Naive thymus-derived CD4-positive, alpha-beta T cell (primary cell): ENCODE measurements around the gene CGB2. TPM values are rescaled to one million over a fixed set of nuclear protein-coding genes. Genes with fewer than 3 reads are reported as not detected.
A peak's percentile ranks its signal among the peaks of the same experiment; 100 is the strongest.

Experiments
- ATAC-seq: fragments of 150-1000 bp; cut with Tn5 transposase; 2 replicates; pipeline ENCODE4 v1.10.0; 2021; ENCODE audit warnings: mild to moderate bottlenecking, moderate library complexity
- CTCF ChIA-PET: fragments of 350-600 bp; sonication (Branson Sonifier 250); formaldehyde crosslinking; loops from one replicate; lab custom pipeline; 2021; ENCODE audit warnings: antibody characterized with exemption; lab: Charles Lee
- POLR2A ChIA-PET: fragments of 350-600 bp; sonication (Branson Sonifier 250); formaldehyde crosslinking; loops from one replicate; lab custom pipeline; 2021; ENCODE audit warnings: antibody characterized with exemption, inconsistent platforms; lab: Charles Lee
- DNase-seq, 9 donors: peaks; one replicate each; pipeline versions ENCODE4 v3.0.0 to v3.0.0-alpha.2; 2020 to 2022; ENCODE audit warnings: mixed read lengths in 1 of 9
- H3K27ac ChIP-seq: one replicate; pipeline ENCODE4 v1.7.0; 2013; ENCODE audit warnings: mild to moderate bottlenecking, low read depth, low read length, moderate library complexity
- H3K27me3 ChIP-seq, 2 donors: one replicate each; pipeline ENCODE4 v1.7.0; 2013; ENCODE audit warnings: low read length in 2 of 2, mild to moderate bottlenecking in 2 of 2, moderate library complexity in 2 of 2; ENCODE audit not compliant: control insufficient read depth in 2 of 2, insufficient read depth in 2 of 2
- H3K36me3 ChIP-seq, 3 experiments: 1 replicate in 2 of 3; 2 replicates in 1 of 3; pipeline ENCODE4 v1.7.0; 2013; ENCODE audit warnings: low read length in 3 of 3, mild to moderate bottlenecking in 3 of 3, moderate library complexity in 1 of 3; ENCODE audit not compliant: insufficient read depth in 3 of 3, control insufficient read depth in 2 of 3
- H3K4me1 ChIP-seq, 2 donors: one replicate each; pipeline ENCODE4 v1.7.0; 2013; ENCODE audit warnings: low read length in 2 of 2, mild to moderate bottlenecking in 2 of 2, moderate library complexity in 1 of 2; ENCODE audit not compliant: control insufficient read depth in 2 of 2, insufficient read depth in 2 of 2
- H3K4me3 ChIP-seq: 2 replicates; pipeline ENCODE4 v1.7.0; 2013; ENCODE audit warnings: mild to moderate bottlenecking, low read length
- H3K9me3 ChIP-seq, 3 experiments: 1 replicate in 2 of 3; 2 replicates in 1 of 3; pipeline ENCODE4 v1.7.0; 2013; ENCODE audit warnings: low read length in 3 of 3; ENCODE audit not compliant: control insufficient read depth in 2 of 3
- H3K27ac Mint-ChIP-seq, 9 donors: one replicate each; pipeline ENCODE4 v1.8.0; 2020 to 2022; ENCODE audit warnings: mixed read lengths in 9 of 9, mild to moderate bottlenecking in 8 of 9, moderate library complexity in 5 of 9, inconsistent platforms in 2 of 9
- H3K27me3 Mint-ChIP-seq, 5 donors: one replicate each; pipeline ENCODE4 v1.8.0; 2021 to 2022; ENCODE audit warnings: mixed read lengths in 5 of 5, mild to moderate bottlenecking in 1 of 5
- H3K36me3 Mint-ChIP-seq, 5 donors: one replicate each; pipeline ENCODE4 v1.8.0; 2020 to 2022; ENCODE audit warnings: mixed read lengths in 5 of 5, mild to moderate bottlenecking in 3 of 5, inconsistent platforms in 1 of 5
- H3K4me1 Mint-ChIP-seq, 7 donors: one replicate each; pipeline ENCODE4 v1.8.0; 2020 to 2022; ENCODE audit warnings: mixed read lengths in 7 of 7, mild to moderate bottlenecking in 3 of 7, inconsistent platforms in 1 of 7
- H3K4me3 Mint-ChIP-seq, 10 donors: one replicate each; pipeline ENCODE4 v1.8.0; 2020 to 2022; ENCODE audit warnings: mild to moderate bottlenecking in 10 of 10, mixed read lengths in 10 of 10, moderate library complexity in 6 of 10, inconsistent platforms in 2 of 10
- H3K9me3 Mint-ChIP-seq, 11 donors: one replicate each; pipeline ENCODE4 v1.8.0; 2020 to 2022; ENCODE audit warnings: mixed read lengths in 11 of 11, mild to moderate bottlenecking in 4 of 11, inconsistent platforms in 1 of 11, moderate library complexity in 1 of 11
- intact Hi-C, 2 donors: fragments of 100-400 bp; cut with micrococcal nuclease; formaldehyde crosslinking; loops; one replicate each; pipeline ENCODE4 v1.15.1; 2023
- polyA plus RNA-seq, 2 donors: library from polyadenylated mRNA; unstranded; fragments of 300-500 nt; fragmentation: Illumina TruSeq; gene quantifications; one replicate each; pipeline ENCODE4 v1.2.3, GENCODE V29; 2021
- total RNA-seq, 6 experiments: library from RNA in 5 of 6; stranded (reverse) in 5 of 6; gene quantifications; 1 replicate in 5 of 6; 2 replicates in 1 of 6; pipeline ENCODE4 v1.2.3 and lab custom pipeline; 2021 to 2026

Gene CGB2
- total and polyA plus RNA-seq, 7 experiments from 2014 or later = not detected

- H3K27me3 Mint-ChIP-seq = peaks cover 0 to 10% (median 0%) of the 10 kb centered on the region in 5 donors
- DNase-seq (no peak), ATAC-seq (no peak)
- no peak overlapping the region for H3K4me3 ChIP-seq
- H3K27ac Mint-ChIP-seq = peak overlapping the region in 1 of 9 donors; percentile 67
- no peak overlapping the region for H3K27ac ChIP-seq
- intact Hi-C loops = no loop called here
- peaks cover 0 to 11% (median 3%) of the 10 kb centered on the region in 5 donors for H3K36me3 Mint-ChIP-seq
- H3K4me1 Mint-ChIP-seq = peaks cover 0 to 15% (median 9%) of the 10 kb centered on the region in 7 donors
- H3K27me3 ChIP-seq = no peaks in the 10 kb centered on the region
- H3K9me3 ChIP-seq = no peaks in the 10 kb centered on the region
- H3K4me1 ChIP-seq = no peaks in the 10 kb centered on the region
- peaks cover 0 to 44% (median 0%) of the 10 kb centered on the region in 3 experiments for H3K36me3 ChIP-seq
- H3K4me3 Mint-ChIP-seq = peak overlapping the region in 1 of 10 donors; percentile 51
- ChIA-PET POLR2A (interaction anchor here (0.9 kb wide), 1 partner anchor 173 kb away, joined by 3 read pairs; no protein-coding TSS in a partner anchor), CTCF (no interaction called here)
- no peaks in the 10 kb centered on the region for H3K9me3 Mint-ChIP-seq
These were observed 17.4 kb upstream of the CGB2 start for GRCh38 chr19:49014123-49014869.

GRCh38 chr19:49014870-49015255, 16.8 kb upstream of the CGB2 start:
- Mint-ChIP-seq H3K27ac (no peak overlapping the region), H3K9me3 (no peaks in the 10 kb centered on the region), H3K36me3 (peaks cover 0 to 11% (median 3%) of the 10 kb centered on the region in 5 donors), H3K4me1 (peaks cover 0 to 16% (median 12%) of the 10 kb centered on the region in 7 donors), H3K27me3 (peaks cover 0 to 11% (median 0%) of the 10 kb centered on the region in 5 donors), H3K4me3 (peak overlapping the region in 1 of 10 donors; percentile 7)
- Histone ChIP-seq H3K4me3 (no peak overlapping the region), H3K36me3 (peaks cover 0 to 38% (median 0%) of the 10 kb centered on the region in 3 experiments), H3K27ac (no peak overlapping the region), H3K4me1 (no peaks in the 10 kb centered on the region), H3K9me3 (no peaks in the 10 kb centered on the region), H3K27me3 (no peaks in the 10 kb centered on the region)
- ChIA-PET CTCF (interaction anchor here (1.1 kb wide), 1 partner anchor 14 kb away, joined by 3 read pairs; no protein-coding TSS in a partner anchor), POLR2A (interaction anchor here (0.9 kb wide), 1 partner anchor 173 kb away, joined by 3 read pairs; no protein-coding TSS in a partner anchor)
- ATAC-seq = no peak
- intact Hi-C loops = loop anchor here in 1 of 2 donors (5.0 kb wide), 1 partner anchor 132 kb away; no protein-coding TSS in a partner anchor
- no peak for DNase-seq

- no peaks in the 10 kb centered on the region for H3K9me3 ChIP-seq
- Mint-ChIP-seq H3K4me3 (peak overlapping the region in 3 of 10 donors; percentile 21 to 30 (median 21)), H3K36me3 (peaks cover 0 to 6% (median 0%) of the 10 kb centered on the region in 5 donors), H3K4me1 (peaks cover 6 to 21% (median 18%) of the 10 kb centered on the region in 7 donors), H3K9me3 (no peaks in the 10 kb centered on the region), H3K27me3 (peaks cover 0 to 20% (median 0%) of the 10 kb centered on the region in 5 donors), H3K27ac (peak overlapping the region in 2 of 9 donors; percentile 22 to 45)
- intact Hi-C loops = loop anchor here in 1 of 2 donors (5.0 kb wide), 1 partner anchor 131 kb away; no protein-coding TSS in a partner anchor
- H3K27me3 ChIP-seq = no peaks in the 10 kb centered on the region
- H3K27ac ChIP-seq = no peak overlapping the region
- ChIA-PET CTCF (interaction anchor here (1.1 kb wide), 1 partner anchor 16 kb away, joined by 3 read pairs; no protein-coding TSS in a partner anchor), POLR2A (no interaction called here)
- no peak for ATAC-seq
- H3K36me3 ChIP-seq = peaks cover 0 to 25% (median 0%) of the 10 kb centered on the region in 3 experiments
- H3K4me1 ChIP-seq = peaks cover 0 to 4% of the 10 kb centered on the region in 2 donors
- DNase-seq = no peak
- H3K4me3 ChIP-seq = no peak overlapping the region
These were observed 15.4 kb upstream of the CGB2 start for GRCh38 chr19:49016067-49016839.

- Histone ChIP-seq H3K4me3 (peak within 1 kb of the TSS; percentile 76), H3K36me3 (peaks cover 0 to 16% (median 0%) of the 10 kb centered on the region in 3 experiments), H3K4me1 (peaks cover 0 to 4% of the 10 kb centered on the region in 2 donors), H3K27ac (peak within 1 kb of the TSS; percentile 48), H3K9me3 (no peaks in the 10 kb centered on the region), H3K27me3 (no peaks in the 10 kb centered on the region)
- no peak for DNase-seq
- ChIA-PET CTCF (interaction anchor here (0.5 to 2.6 kb wide), 7 partner anchors 8 to 295 kb away, joined by 3 to 11 read pairs (median 4); no protein-coding TSS in a partner anchor), POLR2A (interaction anchor here (1.1 to 1.3 kb wide), 4 partner anchors 24 to 81 kb away, joined by 3 to 10 read pairs (median 4); partner anchors contain the start of genes GYS1 and RUVBL2)
- peak within 1 kb of the TSS; percentile 60 to 95 (median 90) for H3K4me3 Mint-ChIP-seq
- peaks cover 7 to 22% (median 18%) of the 10 kb centered on the region in 7 donors for H3K4me1 Mint-ChIP-seq
- H3K27me3 Mint-ChIP-seq = peaks cover 0 to 22% (median 0%) of the 10 kb centered on the region in 5 donors
- no peaks in the 10 kb centered on the region for H3K9me3 Mint-ChIP-seq
- intact Hi-C loops = loop anchor here in 1 of 2 donors (5.0 kb wide), 1 partner anchor 130 kb away; no protein-coding TSS in a partner anchor
- H3K36me3 Mint-ChIP-seq = peaks cover 0 to 6% (median 0%) of the 10 kb centered on the region in 5 donors
- ATAC-seq = no peak
- H3K27ac Mint-ChIP-seq = peak within 1 kb of the TSS in 4 of 9 donors; percentile 25 to 45 (median 35)
These were observed 14.5 kb upstream of the CGB2 start, which contains the start of gene LHB for GRCh38 chr19:49017041-49017665. Gene LHB, minus strand, starts transcription at chr19:49017091. Its CDS starts 10 bp downstream, at chr19:49017081.

- H3K27ac Mint-ChIP-seq = peak overlapping the region in 3 of 9 donors; percentile 28 to 45 (median 42)
- Histone ChIP-seq H3K4me3 (peak overlapping the region; percentile 76), H3K4me1 (peaks cover 0 to 4% of the 10 kb centered on the region in 2 donors), H3K36me3 (peaks cover 0 to 13% (median 0%) of the 10 kb centered on the region in 3 experiments), H3K27ac (peak overlapping the region; percentile 48), H3K9me3 (no peaks in the 10 kb centered on the region), H3K27me3 (no peaks in the 10 kb centered on the region)
- POLR2A ChIA-PET = interaction anchor here (1.1 to 1.3 kb wide), 4 partner anchors 24 to 80 kb away, joined by 3 to 10 read pairs (median 4); partner anchors contain the start of genes GYS1 and RUVBL2
- H3K9me3 Mint-ChIP-seq = no peaks in the 10 kb centered on the region
- H3K4me1 Mint-ChIP-seq = peaks cover 7 to 22% (median 18%) of the 10 kb centered on the region in 7 donors
- H3K27me3 Mint-ChIP-seq = peaks cover 0 to 22% (median 0%) of the 10 kb centered on the region in 5 donors
- H3K4me3 Mint-ChIP-seq = peak overlapping the region; percentile 78 to 95 (median 90)
- intact Hi-C loops = loop anchor here (2.0 to 5.0 kb wide), 3 partner anchors 25 to 129 kb away; partner anchors contain the start of genes GYS1 (in 2 of the 2), RUVBL2 (in 2 of the 2) and CGB7 (in 1 of the 2)
- DNase-seq (peak; percentile 49 to 71 (median 67)), ATAC-seq (peak; percentile 91)
- peaks cover 0 to 6% (median 0%) of the 10 kb centered on the region in 5 donors for H3K36me3 Mint-ChIP-seq
- CTCF ChIA-PET = interaction anchor here (0.5 to 2.6 kb wide), 11 partner anchors 8 to 414 kb away, joined by 3 to 11 read pairs (median 4); partner anchors contain the start of gene RUVBL2
These were observed 13.9 kb upstream of the CGB2 start for GRCh38 chr19:49017666-49018351.
